ENCODE results near the gene TMEM130. TPM values are rescaled to one million over a fixed set of nuclear protein-coding genes. Genes with fewer than 3 reads are reported as not detected.
A peak's percentile ranks its signal among the peaks of the same experiment; 100 is the strongest.

Gene TMEM130
- total and polyA plus RNA-seq, 4 donors: 0.34 to 1.5 (median 0.60) TPM

DNA sequence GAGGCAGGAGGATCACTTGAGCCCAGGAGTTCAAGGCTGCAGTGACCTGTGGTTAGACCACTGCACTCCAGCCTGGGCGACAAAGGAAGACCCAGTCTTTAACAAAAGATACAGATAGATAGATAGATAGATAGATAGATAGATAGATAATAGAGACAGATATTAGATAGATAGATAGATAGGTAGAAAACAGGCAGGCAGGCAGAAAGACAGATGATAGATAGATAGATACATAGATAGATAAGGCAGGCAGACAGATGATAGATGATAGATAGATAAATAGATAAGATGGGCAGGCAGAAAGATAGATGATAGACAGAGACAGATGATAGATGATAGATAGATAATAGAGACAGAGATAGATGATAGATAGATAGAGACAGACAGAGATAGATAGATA lies 54.5 kb downstream of the TMEM130 start:
- H3K9ac ChIP-seq (ENCODE audit: insufficient read depth in 1 of 2, low read length in 2 of 2): no peak overlapping the region
- peaks cover 0 to 3% (median 0%) of the 10 kb centered on the region in 5 donors for H3K4me1 ChIP-seq (ENCODE audit: control insufficient read depth in 5 of 5, insufficient read depth in 5 of 5, low read length in 5 of 5)
- TF ChIP-seq, protein P1, sequence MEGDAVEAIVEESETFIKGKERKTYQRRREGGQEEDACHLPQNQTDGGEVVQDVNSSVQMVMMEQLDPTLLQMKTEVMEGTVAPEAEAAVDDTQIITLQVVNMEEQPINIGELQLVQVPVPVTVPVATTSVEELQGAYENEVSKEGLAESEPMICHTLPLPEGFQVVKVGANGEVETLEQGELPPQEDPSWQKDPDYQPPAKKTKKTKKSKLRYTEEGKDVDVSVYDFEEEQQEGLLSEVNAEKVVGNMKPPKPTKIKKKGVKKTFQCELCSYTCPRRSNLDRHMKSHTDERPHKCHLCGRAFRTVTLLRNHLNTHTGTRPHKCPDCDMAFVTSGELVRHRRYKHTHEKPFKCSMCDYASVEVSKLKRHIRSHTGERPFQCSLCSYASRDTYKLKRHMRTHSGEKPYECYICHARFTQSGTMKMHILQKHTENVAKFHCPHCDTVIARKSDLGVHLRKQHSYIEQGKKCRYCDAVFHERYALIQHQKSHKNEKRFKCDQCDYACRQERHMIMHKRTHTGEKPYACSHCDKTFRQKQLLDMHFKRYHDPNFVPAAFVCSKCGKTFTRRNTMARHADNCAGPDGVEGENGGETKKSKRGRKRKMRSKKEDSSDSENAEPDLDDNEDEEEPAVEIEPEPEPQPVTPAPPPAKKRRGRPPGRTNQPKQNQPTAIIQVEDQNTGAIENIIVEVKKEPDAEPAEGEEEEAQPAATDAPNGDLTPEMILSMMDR (IDR thresholded peaks at IDR 0.05; ENCODE audit: control extremely low read depth, extremely low read depth): no peak
- ATAC-seq (ENCODE audit: insufficient read depth, low FRiP score) (no peak), DNase-seq (no peak)
- H3K27ac ChIP-seq (ENCODE audit: low read depth in 1 of 2, low read length in 1 of 2): no peak overlapping the region
- H3K27me3 ChIP-seq (ENCODE audit: control insufficient read depth in 3 of 3, insufficient read depth in 3 of 3, low read length in 2 of 3): no peaks in the 10 kb centered on the region
- H3K9me3 ChIP-seq (ENCODE audit: control insufficient read depth in 4 of 4, insufficient read depth in 3 of 4, low read length in 3 of 4): peaks cover 0 to 3% (median 0%) of the 10 kb centered on the region in 4 donors
- 84 to 86% methylated on average over 1 of the region's 1 CpG for WGBS, 2 donors
- H3K4me3 ChIP-seq: no peak overlapping the region
- H3K36me3 ChIP-seq (ENCODE audit: control insufficient read depth in 4 of 4, insufficient read depth in 4 of 4, low read length in 4 of 4): no peaks in the 10 kb centered on the region

DNA sequence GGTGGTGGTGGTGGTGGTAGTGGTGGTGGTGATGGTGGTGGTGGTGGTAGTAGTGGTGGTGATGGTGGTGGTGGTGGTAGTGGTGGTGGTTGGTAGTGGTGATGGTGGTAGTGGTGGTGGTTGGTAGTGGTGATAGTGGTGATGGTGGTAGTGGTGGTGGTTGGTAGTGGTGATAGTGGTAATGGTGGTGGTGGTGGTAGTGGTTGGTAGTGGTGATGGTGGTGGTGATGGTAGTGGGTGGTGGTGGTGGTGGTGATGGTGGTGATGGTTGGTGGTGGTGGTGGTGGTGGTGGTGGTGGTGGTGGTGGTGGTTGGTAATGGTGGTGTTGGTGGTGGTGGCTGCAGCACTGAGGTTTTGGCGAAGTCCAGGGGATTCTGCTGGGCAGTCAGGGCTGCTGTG lies 58.5 kb downstream of the TMEM130 start:
- TF ChIP-seq, protein P1 (IDR thresholded peaks at IDR 0.05; ENCODE audit: control extremely low read depth, extremely low read depth): no peak
- H3K27ac ChIP-seq (ENCODE audit: low read depth in 1 of 2, low read length in 1 of 2): no peak overlapping the region
- no peak overlapping the region for H3K4me3 ChIP-seq
- H3K27me3 ChIP-seq (ENCODE audit: control insufficient read depth in 3 of 3, insufficient read depth in 3 of 3, low read length in 2 of 3): no peaks in the 10 kb centered on the region
- DNase-seq (no peak), ATAC-seq (ENCODE audit: insufficient read depth, low FRiP score) (no peak)
- no peak overlapping the region for H3K9ac ChIP-seq (ENCODE audit: insufficient read depth in 1 of 2, low read length in 2 of 2)
- H3K36me3 ChIP-seq (ENCODE audit: control insufficient read depth in 4 of 4, insufficient read depth in 4 of 4, low read length in 4 of 4): no peaks in the 10 kb centered on the region
- H3K9me3 ChIP-seq (ENCODE audit: control insufficient read depth in 4 of 4, insufficient read depth in 3 of 4, low read length in 3 of 4): peaks cover 0 to 9% (median 0%) of the 10 kb centered on the region in 4 donors
- H3K4me1 ChIP-seq (ENCODE audit: control insufficient read depth in 5 of 5, insufficient read depth in 5 of 5, low read length in 5 of 5): no peaks in the 10 kb centered on the region
- WGBS, 2 donors: 89 to 100% methylated on average over 1 of the region's 1 CpG

DNA sequence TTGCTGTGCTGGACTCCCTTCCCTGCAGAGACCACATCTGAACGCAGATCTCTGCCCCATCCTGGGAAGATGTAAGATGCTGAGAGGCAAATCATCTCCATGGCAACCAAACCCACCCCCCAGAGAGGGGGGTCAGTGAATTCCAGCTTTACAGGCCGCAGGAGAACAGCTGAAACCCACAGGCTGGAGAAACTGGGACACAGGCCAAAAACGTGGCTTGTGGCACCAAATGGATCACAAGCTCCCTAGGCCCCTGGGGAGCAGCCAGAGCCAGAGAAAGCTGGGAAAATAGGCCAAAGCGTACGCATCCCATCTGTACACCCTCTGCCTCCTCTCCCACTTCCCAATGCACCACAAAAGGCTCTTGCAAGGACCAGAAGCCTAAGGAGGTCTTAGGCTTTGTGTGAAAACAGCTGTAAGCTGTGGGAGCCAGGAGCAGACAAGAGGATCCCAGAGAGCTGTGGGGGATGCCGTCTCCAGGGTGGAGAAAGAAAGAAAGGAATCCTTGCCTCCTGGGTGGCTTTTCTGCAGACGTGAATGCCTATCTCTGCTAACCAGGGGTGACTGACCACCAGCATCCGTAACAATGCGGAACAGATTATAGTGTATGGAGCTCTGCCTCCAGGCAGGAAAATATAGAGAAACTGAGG lies 59.5 kb downstream of the TMEM130 start:
- ATAC-seq (ENCODE audit: insufficient read depth, low FRiP score): no peak

More for the DNA sequence above, 59.5 kb downstream of the TMEM130 start:
- Histone ChIP-seq H3K27ac (ENCODE audit: low read depth in 1 of 2, low read length in 1 of 2) (no peak overlapping the region), H3K9ac (ENCODE audit: insufficient read depth in 1 of 2, low read length in 2 of 2) (no peak overlapping the region), H3K36me3 (ENCODE audit: control insufficient read depth in 4 of 4, insufficient read depth in 4 of 4, low read length in 4 of 4) (no peaks in the 10 kb centered on the region), H3K4me1 (ENCODE audit: control insufficient read depth in 5 of 5, insufficient read depth in 5 of 5, low read length in 5 of 5) (no peaks in the 10 kb centered on the region), H3K9me3 (ENCODE audit: control insufficient read depth in 4 of 4, insufficient read depth in 3 of 4, low read length in 3 of 4) (peaks cover 0 to 9% (median 0%) of the 10 kb centered on the region in 4 donors), H3K4me3 (no peak overlapping the region), H3K27me3 (ENCODE audit: control insufficient read depth in 3 of 3, insufficient read depth in 3 of 3, low read length in 2 of 3) (no peaks in the 10 kb centered on the region)
- WGBS, 2 donors: 70 to 72% methylated on average over 9 of the region's 9 CpGs
- DNase-seq: peak; percentile 60 to 67 (median 62)
- TF ChIP-seq, protein P1 (IDR thresholded peaks at IDR 0.05; ENCODE audit: control extremely low read depth, extremely low read depth): no peak
